ENCODE results near the gene KCNMA1. TPM values are rescaled to one million over a fixed set of nuclear protein-coding genes. Genes with fewer than 3 reads are reported as not detected.

Gene KCNMA1
- total and polyA plus RNA-seq, 3 donors from 2014 or later, result 13.6 to 36.1 (median 24.7) TPM

DNA sequence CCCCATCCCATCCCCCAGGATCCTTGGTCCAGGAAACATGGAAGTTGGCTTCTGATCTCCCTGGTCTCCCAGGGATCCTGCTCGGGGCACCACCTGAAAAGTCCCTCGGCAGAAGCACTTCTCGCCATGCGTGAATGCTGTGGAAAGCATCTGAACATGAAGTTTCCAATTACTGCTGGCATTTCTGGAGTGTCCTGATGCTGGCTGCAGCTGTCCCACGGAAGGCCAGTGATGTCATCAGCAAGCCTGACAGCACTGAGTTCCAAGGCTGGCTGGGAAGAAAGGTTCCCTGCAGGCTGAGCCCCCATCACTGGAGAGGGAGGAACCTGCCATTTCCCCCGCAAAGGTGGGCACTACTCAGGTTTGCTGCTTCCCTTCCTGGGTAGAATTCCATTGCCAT, 71.4 kb downstream of the KCNMA1 start:
- no peaks in the 10 kb centered on the region for H3K9me3 ChIP-seq
- no peaks in the 10 kb centered on the region for H3K27me3 ChIP-seq
- no peak for DNase-seq
- intact Hi-C loops (cut with DNase I; ENCODE audit: low total_unique reads), result no loop called here
- H3K36me3 ChIP-seq (ENCODE audit: low read depth, missing control alignments), result no peaks in the 10 kb centered on the region
- H3K4me3 ChIP-seq, result no peak overlapping the region
- 65 to 78% methylated on average over 1 to 6 of the region's 6 CpGs for WGBS, 2 donors
- TF ChIP-seq, protein P1, sequence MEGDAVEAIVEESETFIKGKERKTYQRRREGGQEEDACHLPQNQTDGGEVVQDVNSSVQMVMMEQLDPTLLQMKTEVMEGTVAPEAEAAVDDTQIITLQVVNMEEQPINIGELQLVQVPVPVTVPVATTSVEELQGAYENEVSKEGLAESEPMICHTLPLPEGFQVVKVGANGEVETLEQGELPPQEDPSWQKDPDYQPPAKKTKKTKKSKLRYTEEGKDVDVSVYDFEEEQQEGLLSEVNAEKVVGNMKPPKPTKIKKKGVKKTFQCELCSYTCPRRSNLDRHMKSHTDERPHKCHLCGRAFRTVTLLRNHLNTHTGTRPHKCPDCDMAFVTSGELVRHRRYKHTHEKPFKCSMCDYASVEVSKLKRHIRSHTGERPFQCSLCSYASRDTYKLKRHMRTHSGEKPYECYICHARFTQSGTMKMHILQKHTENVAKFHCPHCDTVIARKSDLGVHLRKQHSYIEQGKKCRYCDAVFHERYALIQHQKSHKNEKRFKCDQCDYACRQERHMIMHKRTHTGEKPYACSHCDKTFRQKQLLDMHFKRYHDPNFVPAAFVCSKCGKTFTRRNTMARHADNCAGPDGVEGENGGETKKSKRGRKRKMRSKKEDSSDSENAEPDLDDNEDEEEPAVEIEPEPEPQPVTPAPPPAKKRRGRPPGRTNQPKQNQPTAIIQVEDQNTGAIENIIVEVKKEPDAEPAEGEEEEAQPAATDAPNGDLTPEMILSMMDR (IDR thresholded peaks at IDR 0.05), result no peak
- TF ChIP-seq POLR2A (IDR thresholded peaks at IDR 0.05), result no peak
- no peak overlapping the region for H3K27ac ChIP-seq
- no peaks in the 10 kb centered on the region for H3K4me1 ChIP-seq

DNA sequence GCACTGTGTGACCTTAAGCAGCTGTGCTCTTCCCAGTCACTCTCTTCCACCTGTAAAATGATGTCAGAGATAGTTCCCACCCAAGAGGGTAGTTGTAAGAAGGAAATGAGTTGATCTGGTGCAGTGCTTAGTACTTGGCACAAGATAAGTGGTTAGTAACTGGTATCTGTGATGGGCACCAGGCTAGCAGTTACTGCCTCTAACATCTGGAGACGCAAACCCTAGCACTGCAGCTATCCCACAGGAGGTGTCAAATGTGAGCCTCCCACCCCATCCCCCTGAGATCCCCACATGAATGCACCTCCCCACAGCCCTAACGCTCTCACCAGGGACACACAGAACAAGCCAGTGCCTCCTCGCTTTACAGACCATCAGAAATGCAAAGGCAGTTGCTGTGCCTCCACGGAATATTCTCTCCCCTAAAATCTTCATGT, 72.0 kb downstream of the KCNMA1 start:
- WGBS, 2 donors, result 56 to 69% methylated on average over 4 of the region's 4 CpGs
- no peak for DNase-seq
- Histone ChIP-seq H3K36me3 (ENCODE audit: low read depth, missing control alignments) (no peaks in the 10 kb centered on the region), H3K27me3 (no peaks in the 10 kb centered on the region), H3K4me3 (no peak overlapping the region), H3K27ac (no peak overlapping the region), H3K4me1 (no peaks in the 10 kb centered on the region), H3K9me3 (no peaks in the 10 kb centered on the region)
- intact Hi-C loops (cut with DNase I; ENCODE audit: low total_unique reads), result no loop called here
- no peak for TF ChIP-seq POLR2A (IDR thresholded peaks at IDR 0.05)
- TF ChIP-seq, protein P1 (IDR thresholded peaks at IDR 0.05), result no peak

DNA sequence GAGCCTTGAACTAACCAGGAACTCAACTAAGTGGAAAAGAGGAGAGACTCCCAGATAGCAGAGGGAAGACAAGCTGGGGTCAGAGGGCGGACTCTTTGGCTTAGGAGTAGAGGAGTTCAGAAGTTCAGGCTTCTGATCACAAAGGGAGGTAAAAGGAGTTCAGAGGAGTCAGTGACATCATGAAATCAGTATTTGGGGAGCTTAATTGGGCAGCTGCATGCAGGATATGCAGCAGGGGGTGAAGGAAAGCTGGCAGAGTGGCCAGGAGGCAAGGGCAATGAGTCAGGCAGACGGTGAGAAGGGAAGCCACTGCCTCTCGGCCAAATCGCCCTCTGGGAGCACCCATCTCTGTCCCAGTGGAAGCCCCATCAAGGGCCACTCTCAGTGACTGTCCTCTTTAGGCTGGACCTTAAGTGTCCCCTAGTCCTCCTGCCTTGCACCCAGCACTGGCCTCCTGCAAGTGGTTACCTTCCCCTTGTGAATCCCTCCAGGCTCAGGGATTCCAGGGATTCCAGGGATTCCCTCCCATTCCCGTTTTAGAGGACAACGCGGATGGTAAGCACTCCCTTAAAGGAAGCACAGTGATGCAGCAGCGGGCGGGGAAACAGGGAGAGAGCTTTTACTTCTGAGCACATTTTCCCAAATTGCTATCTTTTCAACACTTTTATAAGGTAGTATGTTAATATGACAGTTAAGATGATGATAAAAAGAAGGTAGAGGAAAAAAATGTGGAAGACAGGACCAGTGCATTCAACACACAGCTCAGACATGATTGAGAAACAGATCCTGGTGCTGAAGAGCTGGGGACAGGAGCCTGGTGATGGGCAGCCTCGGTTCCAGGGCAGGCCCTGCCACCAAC, 72.6 kb downstream of the KCNMA1 start:
- no peak overlapping the region for H3K4me3 ChIP-seq
- TF ChIP-seq, protein P1 (IDR thresholded peaks at IDR 0.05), result no peak
- no peak for TF ChIP-seq POLR2A (IDR thresholded peaks at IDR 0.05)
- no peaks in the 10 kb centered on the region for H3K27me3 ChIP-seq
- intact Hi-C loops (cut with DNase I; ENCODE audit: low total_unique reads), result no loop called here
- no peaks in the 10 kb centered on the region for H3K9me3 ChIP-seq
- no peak overlapping the region for H3K27ac ChIP-seq
- DNase-seq, result no peak
- WGBS, 2 donors, result 61 to 66% methylated on average over 10 of the region's 10 CpGs
- H3K36me3 ChIP-seq (ENCODE audit: low read depth, missing control alignments), result no peaks in the 10 kb centered on the region
- no peaks in the 10 kb centered on the region for H3K4me1 ChIP-seq

DNA sequence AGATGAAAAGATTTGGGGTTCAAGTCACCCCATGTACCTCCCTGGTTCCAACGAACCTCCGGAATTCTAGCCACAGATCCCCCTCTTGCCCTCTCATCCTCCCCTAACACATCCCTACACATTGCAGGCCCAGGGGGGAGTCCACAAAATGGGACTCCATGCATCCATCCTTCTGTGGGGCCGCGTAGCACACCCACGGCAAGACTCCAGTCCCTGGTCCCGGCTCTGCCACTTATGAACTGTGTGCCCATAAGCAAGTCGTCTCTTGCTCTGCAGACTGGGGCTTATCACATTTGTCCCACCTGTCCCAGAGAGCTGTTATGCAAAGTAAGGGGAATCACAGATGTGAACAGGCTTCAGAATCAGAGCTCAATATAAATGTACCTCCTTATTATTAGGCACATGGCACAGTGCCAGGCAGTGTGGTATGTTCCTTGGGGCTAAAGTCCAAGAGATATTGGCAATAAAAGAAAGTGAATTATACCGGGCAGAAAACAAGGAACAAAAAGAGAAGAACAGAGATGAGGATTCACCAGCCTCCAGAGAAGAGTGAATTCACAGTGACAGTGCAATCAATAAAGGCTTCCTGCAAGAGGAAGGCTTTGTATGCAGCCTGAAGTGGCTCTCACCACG, 73.9 kb downstream of the KCNMA1 start:
- TF ChIP-seq POLR2A (IDR thresholded peaks at IDR 0.05), result no peak
- TF ChIP-seq, protein P1 (IDR thresholded peaks at IDR 0.05), result no peak
- intact Hi-C loops (cut with DNase I; ENCODE audit: low total_unique reads), result no loop called here
- Histone ChIP-seq H3K36me3 (ENCODE audit: low read depth, missing control alignments) (no peaks in the 10 kb centered on the region), H3K4me1 (no peaks in the 10 kb centered on the region), H3K9me3 (no peaks in the 10 kb centered on the region), H3K4me3 (no peak overlapping the region), H3K27ac (no peak overlapping the region), H3K27me3 (no peaks in the 10 kb centered on the region)
- 73 to 87% methylated on average over 9 of the region's 9 CpGs for WGBS, 2 donors
- no peak for DNase-seq
